Measurements from ENCODE around the gene ST13. TPM values are rescaled to one million over a fixed set of nuclear protein-coding genes. Genes with fewer than 3 reads are reported as not detected.

The ST13 gene
- total and polyA plus RNA-seq, 11 donors = 40.0 to 231 (median 202) TPM

- peak within 1 kb of the TSS; percentile 57 to 99 (median 82) for H3K4me3 ChIP-seq
- no peaks in the 10 kb centered on the region for H3K9me3 ChIP-seq
- intact Hi-C loops (cut with DNase I) = loop anchor here in 3 of 10 donors (2.0 to 5.0 kb wide), 2 partner anchors 33 to 38 kb away; partner anchors contain the start of genes ST13 (in 2 of the 3) and XPNPEP3 (in 2 of the 3)
- peak within 1 kb of the TSS in 11 of 12 donors; percentile 31 to 88 (median 77) for H3K27ac ChIP-seq
- H3K4me1 ChIP-seq = peaks cover 0 to 27% (median 19%) of the 10 kb centered on the region in 12 donors
- peaks cover 0 to 20% (median 15%) of the 10 kb centered on the region in 9 donors for H3K36me3 ChIP-seq
- TF ChIP-seq CTCF (IDR thresholded peaks at IDR 0.05) (peak in 8 of 12 donors; percentile 21 to 54 (median 34)), POLR2A (IDR thresholded peaks at IDR 0.05) (peak in 1 of 2 donors; percentile 50)
- no peaks in the 10 kb centered on the region for H3K27me3 ChIP-seq
- DNase-seq = peak; percentile 89 to 94 (median 92)
- WGBS, 4 donors = 0 to 2% (median 0%) methylated on average over 45 to 61 of the region's 61 CpGs
- peak; percentile 98 to 99 (median 98) for ATAC-seq
These were observed 37.5 kb downstream of the ST13 start, which contains the start of gene SLC25A17 for GRCh38 chr22:40818747-40819598. Gene SLC25A17 (minus strand): TSS chr22:40819346. CDS start chr22:40819248, 98 bp downstream.

GRCh38 chr22:40818192-40818746 is 38.2 kb downstream of the ST13 start:
- H3K9me3 ChIP-seq = no peaks in the 10 kb centered on the region
- no peak overlapping the region for H3K27ac ChIP-seq
- H3K4me3 ChIP-seq = peak overlapping the region; percentile 57 to 99 (median 82)
- ATAC-seq (no peak), DNase-seq (no peak)
- peaks cover 0 to 27% (median 19%) of the 10 kb centered on the region in 12 donors for H3K4me1 ChIP-seq
- peaks cover 0 to 13% (median 9%) of the 10 kb centered on the region in 9 donors for H3K36me3 ChIP-seq
- no peak for TF ChIP-seq POLR2A (IDR thresholded peaks at IDR 0.05)
- TF ChIP-seq CTCF (IDR thresholded peaks at IDR 0.05) = no peak
- 37 to 44% (median 42%) methylated on average over 14 of the region's 14 CpGs for WGBS, 4 donors
- no peaks in the 10 kb centered on the region for H3K27me3 ChIP-seq
- intact Hi-C loops (cut with DNase I) = loop anchor here in 3 of 10 donors (2.0 to 5.0 kb wide), 2 partner anchors 34 to 39 kb away; partner anchors contain the start of genes ST13 (in 2 of the 3) and XPNPEP3 (in 2 of the 3)

GRCh38 chr22:40817737-40818136 is 38.7 kb downstream of the ST13 start:
- Histone ChIP-seq H3K36me3 (peaks cover 0 to 11% (median 4%) of the 10 kb centered on the region in 9 donors), H3K27me3 (no peaks in the 10 kb centered on the region), H3K4me1 (peaks cover 0 to 27% (median 19%) of the 10 kb centered on the region in 12 donors), H3K27ac (no peak overlapping the region), H3K4me3 (peak overlapping the region in 4 of 12 donors; percentile 64 to 99 (median 94)), H3K9me3 (no peaks in the 10 kb centered on the region)
- ATAC-seq (no peak), DNase-seq (no peak)
- 89 to 95% (median 95%) methylated on average over 4 of the region's 4 CpGs for WGBS, 4 donors
- TF ChIP-seq CTCF (IDR thresholded peaks at IDR 0.05) (no peak), POLR2A (IDR thresholded peaks at IDR 0.05) (no peak)
- intact Hi-C loops (cut with DNase I) = loop anchor here in 3 of 10 donors (2.0 to 5.0 kb wide), 2 partner anchors 35 to 39 kb away; partner anchors contain the start of genes ST13 (in 2 of the 3) and XPNPEP3 (in 2 of the 3)

GRCh38 chr22:40813912-40814315 is 42.5 kb downstream of the ST13 start:
- Histone ChIP-seq H3K4me1 (peaks cover 0 to 20% (median 12%) of the 10 kb centered on the region in 12 donors), H3K36me3 (peaks cover 0 to 11% (median 0%) of the 10 kb centered on the region in 9 donors), H3K9me3 (no peaks in the 10 kb centered on the region), H3K27ac (no peak overlapping the region), H3K4me3 (no peak overlapping the region), H3K27me3 (no peaks in the 10 kb centered on the region)
- ATAC-seq (no peak), DNase-seq (no peak)
- no peak for TF ChIP-seq POLR2A (IDR thresholded peaks at IDR 0.05)
- TF ChIP-seq CTCF (IDR thresholded peaks at IDR 0.05) = no peak
- intact Hi-C loops (cut with DNase I) = no loop called here
